LHCN-M2 (cell line): ENCODE results near the gene MADD. TPM values are rescaled to one million over a fixed set of nuclear protein-coding genes. Genes with fewer than 3 reads are reported as not detected.

Source experiments
- DNase-seq: peaks from one replicate; pipeline ENCODE4 v3.0.0-alpha.2; 2012; ENCODE audit warnings: low read depth
- total RNA-seq: library from RNA; depleted of rRNA; stranded (reverse); fragments of >200 nt; gene quantifications from 2 replicates; pipeline ENCODE4 v1.2.3, GENCODE V29; 2014

The MADD gene
- total RNA-seq, 1 experiment from 2014 or later = 23.4 TPM

DNA sequence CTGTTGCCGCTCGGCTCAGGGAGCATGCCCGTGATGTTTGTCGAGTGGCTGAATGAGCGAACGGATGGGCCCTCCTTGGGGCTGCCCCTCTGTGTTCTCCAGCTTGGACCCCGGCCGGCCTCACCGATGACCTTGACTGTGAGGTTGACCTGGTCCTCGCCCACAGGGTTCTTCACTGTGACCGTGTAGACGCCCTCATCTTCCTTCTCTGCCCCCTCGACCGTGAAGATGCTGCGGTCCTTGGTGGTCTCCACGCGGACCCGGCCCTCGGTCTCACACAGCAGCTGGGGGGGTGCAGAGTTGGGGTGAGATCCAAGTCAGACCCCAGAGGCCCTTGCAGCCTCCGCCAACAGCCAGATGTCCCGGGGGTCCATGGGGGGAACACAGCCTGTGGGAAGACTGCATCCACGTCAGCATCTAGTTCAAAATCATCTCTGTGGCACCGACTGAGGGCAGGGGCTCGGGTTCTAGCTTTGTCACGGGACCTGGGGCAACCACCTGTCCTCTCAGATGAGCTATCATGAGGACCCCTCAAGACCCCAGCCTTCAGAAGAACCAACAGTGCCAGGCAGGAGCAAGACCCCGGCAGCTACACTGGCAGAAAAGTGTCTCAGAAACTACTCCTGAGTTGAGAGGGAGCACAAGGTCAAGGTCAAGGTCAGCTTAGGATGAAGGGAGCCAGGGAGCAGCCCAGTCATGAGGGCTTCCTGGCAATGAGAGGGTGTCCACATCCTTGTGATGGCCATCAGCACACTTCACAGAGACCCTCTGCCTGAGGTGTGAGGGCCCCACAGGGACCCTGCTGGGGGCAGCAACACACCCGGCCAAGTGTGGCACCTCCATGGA, 68.7 kb downstream of the MADD start:
- DNase-seq = no peak

DNA sequence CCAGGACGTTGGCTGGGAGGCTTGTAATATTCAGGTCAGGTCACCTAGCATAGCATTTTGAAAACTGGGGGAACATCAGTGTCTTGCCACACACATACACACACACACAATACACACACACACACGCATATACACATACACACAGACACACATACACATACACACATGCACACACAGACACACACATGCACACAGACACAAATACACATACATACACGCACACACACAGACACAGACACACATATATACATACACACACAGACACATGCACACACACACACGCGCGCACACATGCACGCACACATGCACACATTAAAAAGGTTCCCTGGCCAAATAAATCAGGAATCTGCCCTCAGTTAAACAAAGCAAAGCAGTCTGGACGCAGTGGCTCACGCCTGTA, 70.1 kb downstream of the MADD start:
- no peak for DNase-seq

DNA sequence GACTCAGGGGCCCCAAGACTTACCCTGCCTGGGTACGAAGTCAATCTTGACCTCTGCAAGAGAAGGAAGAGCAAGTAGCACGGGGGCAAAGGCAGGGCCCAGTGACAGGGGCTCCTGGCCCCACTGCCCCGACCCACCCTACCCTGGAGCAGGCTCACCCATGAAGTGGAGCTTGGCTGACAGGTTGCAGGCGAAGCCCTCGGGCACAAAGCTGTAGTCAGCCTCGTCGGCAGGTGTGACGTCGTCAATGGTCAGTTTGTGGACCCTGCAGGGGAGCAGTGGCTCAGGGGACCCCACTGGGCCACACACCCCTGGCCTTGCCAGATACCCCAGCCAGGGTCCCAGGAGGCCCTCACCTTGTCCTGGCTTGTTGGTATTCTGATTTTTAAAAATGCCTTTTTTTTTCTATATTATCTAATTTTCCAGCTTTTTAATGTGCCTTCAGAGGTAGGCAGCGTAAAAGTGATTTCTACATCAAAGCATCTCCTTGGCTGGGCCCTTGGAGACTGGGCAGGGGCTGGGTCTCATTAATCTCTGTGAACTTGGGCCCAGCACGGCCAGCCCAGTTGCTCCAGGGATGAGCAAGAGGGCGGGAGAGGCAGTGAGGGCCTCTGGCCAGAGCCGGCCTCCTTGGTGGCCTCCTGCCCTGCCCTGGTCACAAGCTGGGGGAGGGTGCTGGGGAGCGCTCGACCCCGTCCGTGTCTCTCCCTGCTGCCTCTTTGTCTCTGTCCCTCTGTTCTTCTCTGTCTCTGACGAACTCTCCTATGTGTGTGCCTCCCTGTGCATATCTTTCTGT, 71.2 kb downstream of the MADD start:
- no peak for DNase-seq

DNA sequence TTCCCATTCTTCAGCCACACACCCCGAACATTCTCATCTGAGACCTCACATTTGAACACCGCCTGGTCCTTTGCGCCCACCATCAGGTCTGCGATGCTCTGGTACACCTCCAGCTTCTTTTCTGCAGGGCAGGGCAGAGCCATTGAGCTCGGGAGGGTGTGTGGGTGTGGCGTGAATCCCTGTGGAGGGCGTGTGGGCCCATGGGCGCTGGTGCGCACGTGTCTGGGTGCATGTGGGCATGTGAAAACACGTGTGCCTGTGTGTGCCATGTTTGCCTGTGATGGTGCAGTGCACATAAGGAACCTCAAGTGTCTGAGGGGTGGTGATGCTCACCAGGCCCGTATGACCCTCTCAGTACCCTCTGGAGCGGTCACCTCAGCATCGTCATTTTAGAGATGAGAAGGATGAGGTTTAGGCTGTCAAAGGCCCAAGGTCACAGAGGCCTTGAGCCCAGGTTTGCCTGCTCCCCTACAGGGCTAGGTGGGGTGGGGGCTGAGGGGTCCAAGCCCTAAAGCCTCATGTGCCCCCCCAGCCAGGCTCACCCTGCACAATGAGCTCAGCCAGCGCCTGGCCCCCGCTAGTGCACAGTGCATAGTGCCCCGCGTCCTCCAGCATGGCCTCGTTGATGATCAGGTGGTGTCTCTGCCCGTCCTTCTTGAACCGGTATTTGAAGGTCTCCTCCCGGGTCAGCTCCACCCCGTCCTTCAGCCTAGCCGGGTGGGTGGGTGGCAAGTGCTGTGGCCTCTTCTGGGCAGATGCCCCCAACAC, 72.3 kb downstream of the MADD start:
- DNase-seq = no peak

DNA sequence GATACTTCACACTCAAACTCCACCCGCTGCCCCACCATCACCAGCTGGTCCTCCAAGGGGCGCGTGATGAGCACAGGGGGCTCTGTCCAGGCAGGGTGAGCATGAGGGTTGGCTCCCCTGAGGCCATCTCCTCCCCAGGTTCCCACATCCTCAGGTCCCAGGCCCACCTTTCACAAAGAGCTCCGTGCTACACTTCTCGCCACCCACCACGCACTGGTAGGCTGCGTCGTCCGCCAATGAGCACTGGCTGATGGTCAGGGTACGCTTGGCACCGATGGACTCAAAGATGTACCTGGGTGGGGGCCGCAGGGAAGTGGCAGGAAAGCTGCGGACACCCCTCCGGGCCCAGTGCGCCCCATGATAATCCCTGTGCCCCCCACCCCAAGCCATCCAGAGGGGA, 72.9 kb downstream of the MADD start:
- no peak for DNase-seq

DNA sequence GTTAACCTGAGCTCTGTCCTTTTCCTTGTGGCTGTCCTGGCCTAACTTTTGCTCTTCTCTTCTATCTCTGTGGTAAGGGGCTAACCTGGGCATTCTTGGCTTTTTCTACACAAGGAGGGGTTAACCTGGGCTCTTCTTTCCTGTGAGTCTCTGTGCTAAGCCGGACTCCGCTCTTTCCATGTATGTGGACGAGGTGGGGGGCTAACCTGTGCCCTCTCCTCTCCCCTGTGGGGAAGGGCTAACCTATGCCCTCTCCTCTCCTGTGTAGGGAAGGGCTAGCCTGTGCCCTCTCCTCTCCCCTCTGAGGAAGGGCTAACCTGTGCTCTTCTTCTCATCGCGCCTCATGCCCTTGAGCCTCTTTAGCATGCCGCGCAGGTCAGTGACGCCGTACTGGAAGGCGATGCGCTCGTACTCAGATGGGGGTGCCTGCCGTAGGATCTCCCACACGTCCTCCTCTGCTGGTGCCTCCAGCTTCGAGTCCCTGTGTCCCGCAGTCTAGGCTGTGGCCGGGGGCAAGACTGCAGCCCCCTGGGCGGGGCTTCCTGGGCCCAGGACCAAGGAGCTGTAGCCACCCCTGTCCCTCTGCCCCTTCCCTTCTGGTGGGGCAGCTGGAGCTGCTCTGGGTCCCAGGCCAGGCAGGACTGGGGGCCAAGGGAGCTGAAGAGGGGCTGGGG, 76.1 kb downstream of the MADD start:
- no peak for DNase-seq

DNA sequence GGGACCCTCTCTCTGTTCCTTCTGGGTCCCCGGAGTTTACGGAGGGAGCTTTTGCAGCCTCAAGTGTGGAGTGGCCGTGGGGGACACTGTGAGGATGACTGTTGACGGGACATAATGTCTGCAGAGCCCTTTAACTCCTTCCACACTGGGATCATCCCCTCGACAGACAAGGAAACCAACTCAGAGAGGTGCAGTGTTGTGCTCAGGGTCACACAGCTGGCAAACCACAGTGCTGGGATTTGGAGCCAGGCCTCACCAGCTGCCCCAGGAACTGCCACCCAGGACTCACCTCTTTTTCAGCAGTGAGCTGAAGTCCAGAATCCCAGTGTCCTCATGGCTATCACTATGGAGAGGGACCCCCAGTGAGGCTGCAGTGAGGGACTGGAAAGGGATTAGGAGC, 77.2 kb downstream of the MADD start:
- no peak for DNase-seq

GRCh38 chr11:47348131-47348802, 78.3 kb downstream of the MADD start:
- no peak for DNase-seq

GRCh38 chr11:47348859-47349258, 78.9 kb downstream of the MADD start:
- DNase-seq = peak; percentile 26

DNA sequence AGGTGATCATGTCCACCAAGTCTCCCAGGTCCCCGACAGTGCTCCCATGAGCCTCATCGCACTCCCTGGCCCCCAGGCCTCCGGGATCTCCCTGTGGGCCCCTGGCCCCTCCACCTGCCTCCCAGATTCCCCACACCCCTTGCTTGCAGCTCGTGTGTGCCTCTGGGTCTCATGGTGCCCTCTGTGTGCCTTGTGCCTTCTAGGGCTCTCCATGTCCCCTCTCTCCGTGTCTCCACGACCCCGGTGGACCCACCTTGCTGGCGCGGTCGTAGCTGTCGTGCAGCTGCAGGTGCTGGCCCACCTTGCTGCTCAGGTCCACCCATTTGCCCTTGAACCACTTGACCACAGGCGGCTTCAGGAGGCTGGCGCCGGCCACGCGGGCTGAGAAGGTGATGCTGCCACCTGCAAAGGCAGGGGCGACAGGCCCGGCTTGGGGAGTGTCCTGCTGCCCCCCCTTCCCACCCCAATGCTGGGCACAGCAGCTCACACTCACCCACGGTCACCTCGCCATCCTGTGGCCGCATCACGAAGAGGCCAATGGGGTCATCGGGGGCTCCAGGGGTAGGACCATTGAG, 79.7 kb downstream of the MADD start:
- DNase-seq = no peak

DNA sequence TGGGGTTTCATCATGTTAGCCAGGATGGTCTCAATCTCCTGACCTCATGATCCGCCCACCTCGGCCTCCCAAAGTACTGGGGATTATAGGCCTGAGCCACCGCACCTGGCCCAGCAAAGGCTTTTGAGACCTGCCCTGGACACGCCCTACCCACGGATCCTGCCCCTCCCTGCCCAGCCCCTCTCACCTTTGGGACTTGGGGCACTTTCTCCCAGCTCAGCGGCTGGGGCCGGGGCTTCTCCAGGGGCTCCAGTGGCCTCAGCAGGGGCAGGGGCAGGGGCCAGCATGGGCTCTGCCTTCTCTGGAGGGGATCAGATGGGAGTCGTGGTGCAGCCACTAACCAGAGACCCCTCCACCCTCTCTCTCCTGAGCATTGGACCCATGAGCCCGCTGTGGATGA, 80.4 kb downstream of the MADD start:
- DNase-seq = no peak

DNA sequence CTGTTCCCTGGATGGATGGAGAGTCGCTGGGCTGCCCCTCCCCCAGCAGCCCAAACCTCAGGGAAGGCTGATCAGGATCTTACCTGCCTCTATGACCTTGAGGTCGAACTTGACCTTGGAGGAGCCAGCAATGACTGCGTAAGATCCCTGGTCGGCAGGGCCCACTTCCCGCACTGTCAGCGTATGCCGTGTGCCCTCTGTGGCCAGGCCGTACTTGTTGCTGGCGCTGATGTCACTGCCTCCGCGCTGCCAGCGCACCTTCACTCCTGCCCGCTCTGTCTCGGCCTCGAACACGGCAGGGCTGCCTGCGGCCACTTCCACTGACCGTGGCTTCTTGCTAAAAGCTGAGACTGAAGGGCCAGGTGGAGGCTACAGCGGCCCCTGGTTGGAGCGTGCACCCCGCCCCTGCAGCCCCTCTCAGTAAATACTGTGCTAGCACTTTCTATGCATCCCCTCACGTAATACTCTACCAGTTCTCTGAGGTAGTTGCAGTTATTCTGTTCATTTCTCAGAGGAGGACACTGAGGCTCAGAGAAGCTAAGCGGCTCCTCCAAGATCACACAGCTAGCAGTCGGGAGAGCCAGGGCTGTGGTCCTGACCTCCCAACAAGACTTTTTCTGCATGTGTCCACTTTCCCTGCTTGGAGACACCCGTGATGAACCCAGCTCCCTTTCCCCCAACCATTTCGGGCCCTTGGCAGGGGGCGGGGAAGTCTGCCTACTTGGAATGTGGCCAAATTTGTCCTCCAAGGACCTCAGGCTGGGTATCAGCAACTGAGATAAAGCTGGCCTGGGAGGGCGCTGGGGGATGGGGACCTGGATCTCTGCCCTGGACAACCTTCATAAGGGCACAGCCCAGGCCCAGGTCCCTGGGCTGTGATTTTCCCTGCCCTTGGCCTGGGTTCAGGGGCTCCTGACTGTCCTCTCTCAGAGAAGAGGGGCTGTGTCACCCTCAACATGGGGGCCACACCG, 81.5 kb downstream of the MADD start:
- DNase-seq = no peak

GRCh38 chr11:47352556-47352955, 82.6 kb downstream of the MADD start, which contains the start of gene MYBPC3:
TSS of gene MYBPC3 (minus strand) at chr11:47352702. CDS start at chr11:47352647, 55 bp downstream.
- no peak for DNase-seq

GRCh38 chr11:47353978-47354774, 84.2 kb downstream of the MADD start:
- no peak for DNase-seq

GRCh38 chr11:47354913-47355282, 85.0 kb downstream of the MADD start:
- DNase-seq = no peak

DNA sequence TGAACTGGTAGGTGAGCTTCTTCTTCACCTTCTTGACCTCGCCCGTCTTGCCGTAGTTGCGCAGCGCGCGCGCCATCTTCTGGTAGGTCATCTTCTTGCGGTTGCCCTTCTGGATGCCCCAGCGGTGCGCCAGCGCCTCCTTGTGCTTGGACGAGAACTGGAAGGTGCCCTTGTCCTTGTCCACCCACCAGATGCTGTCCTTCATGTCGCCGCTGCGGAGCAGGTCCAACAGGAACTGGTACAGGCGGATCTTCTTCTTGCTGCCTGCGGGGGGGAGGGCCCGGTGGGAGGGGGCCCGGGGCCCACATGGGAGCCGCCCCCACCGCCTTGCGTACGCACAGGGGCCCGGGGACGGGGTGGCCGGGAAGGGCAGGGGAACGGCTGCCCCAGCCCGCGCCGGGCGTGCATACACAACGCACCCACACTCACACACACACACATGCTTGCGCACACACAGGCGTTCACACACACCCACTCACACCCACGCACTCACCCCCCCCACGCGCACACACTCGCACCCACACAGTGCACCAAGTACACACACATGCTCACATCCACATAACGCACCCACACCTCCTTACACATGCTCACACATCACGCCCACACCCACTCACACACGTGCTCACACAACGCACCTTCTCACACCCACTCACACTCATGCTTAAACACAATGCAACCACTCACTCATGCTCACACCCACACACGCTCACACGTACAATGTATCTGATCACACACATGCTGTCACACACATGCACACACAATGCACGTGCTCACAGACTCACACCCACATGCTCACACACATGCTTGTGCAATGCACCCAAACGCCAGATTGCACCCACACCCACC, 85.6 kb downstream of the MADD start:
- DNase-seq = peak; percentile 85
